ENCODE results near the gene GNB3.
A peak's percentile ranks its signal among the peaks of the same experiment; 100 is the strongest.

GNB3 gene

GRCh38 chr12:6824085-6824775 is 16.5 kb upstream of the GNB3 start:
- DNase-seq: no peak

GRCh38 chr12:6824901-6825381 is 15.8 kb upstream of the GNB3 start:
- DNase-seq: no peak

- DNase-seq: peak; percentile 81
Observed at GRCh38 chr12:6825398-6826124, 15.2 kb upstream of the GNB3 start.

- DNase-seq: no peak
Observed at GRCh38 chr12:6826125-6826733, 14.5 kb upstream of the GNB3 start.

GRCh38 chr12:6826734-6827436 is 13.8 kb upstream of the GNB3 start:
- no peak for DNase-seq

- DNase-seq: peak; percentile 47
Observed at GRCh38 chr12:6827437-6827911, 13.3 kb upstream of the GNB3 start.

GRCh38 chr12:6827982-6828780 is 12.5 kb upstream of the GNB3 start, which contains the start of gene P3H3:
Gene P3H3, plus strand, starts transcription at chr12:6828407. Its CDS starts 34 bp downstream, at chr12:6828441.
- no peak for DNase-seq

GRCh38 chr12:6828781-6829535 is 11.8 kb upstream of the GNB3 start:
- DNase-seq: peak; percentile 46

- DNase-seq: no peak
Observed at GRCh38 chr12:6829536-6830220, 11.0 kb upstream of the GNB3 start.

GRCh38 chr12:6830286-6830890 is 10.3 kb upstream of the GNB3 start:
- no peak for DNase-seq

- no peak for DNase-seq
Observed at GRCh38 chr12:6830999-6831398, 9.7 kb upstream of the GNB3 start.

- no peak for DNase-seq
Observed at GRCh38 chr12:6831450-6831995, 9.2 kb upstream of the GNB3 start.

- DNase-seq: no peak
Observed at GRCh38 chr12:6832125-6832524, 8.6 kb upstream of the GNB3 start.

GRCh38 chr12:6833189-6833890 is 7.4 kb upstream of the GNB3 start:
- DNase-seq: no peak

GRCh38 chr12:6834254-6834653 is 6.5 kb upstream of the GNB3 start:
- no peak for DNase-seq

GRCh38 chr12:6834873-6835272 is 5.9 kb upstream of the GNB3 start:
- no peak for DNase-seq

GRCh38 chr12:6836851-6837250 is 3.9 kb upstream of the GNB3 start:
- DNase-seq: no peak

GRCh38 chr12:6837370-6838060 is 3.2 kb upstream of the GNB3 start:
- DNase-seq: no peak

GRCh38 chr12:6838854-6839253 is 1.9 kb upstream of the GNB3 start:
- no peak for DNase-seq
